Panc1 (cell line): Measurements from ENCODE around the gene MMADHC.

Experiments used
- POLR2AphosphoS5 ChIP-seq: IDR thresholded peaks from 2 replicates; pipeline ENCODE4 v1.6.1; 2012; ENCODE audit warnings: mild to moderate bottlenecking, low read depth, low read length, moderate library complexity
- SIN3A ChIP-seq: IDR thresholded peaks from 2 replicates; pipeline ENCODE4 v1.6.1; 2012; ENCODE audit warnings: low read depth, mild to moderate bottlenecking, low read length, moderate library complexity, borderline replicate concordance; ENCODE audit not compliant: insufficient read depth
- TF ChIP-seq, protein P1 (sequence below): fragments of 450-650 bp; IDR thresholded peaks from 2 replicates; pipeline ENCODE4 v1.5.1; 2017; ENCODE audit warnings: mild to moderate bottlenecking

- TF ChIP-seq POLR2AphosphoS5 (no peak), SIN3A (no peak)
- TF ChIP-seq, protein P1, sequence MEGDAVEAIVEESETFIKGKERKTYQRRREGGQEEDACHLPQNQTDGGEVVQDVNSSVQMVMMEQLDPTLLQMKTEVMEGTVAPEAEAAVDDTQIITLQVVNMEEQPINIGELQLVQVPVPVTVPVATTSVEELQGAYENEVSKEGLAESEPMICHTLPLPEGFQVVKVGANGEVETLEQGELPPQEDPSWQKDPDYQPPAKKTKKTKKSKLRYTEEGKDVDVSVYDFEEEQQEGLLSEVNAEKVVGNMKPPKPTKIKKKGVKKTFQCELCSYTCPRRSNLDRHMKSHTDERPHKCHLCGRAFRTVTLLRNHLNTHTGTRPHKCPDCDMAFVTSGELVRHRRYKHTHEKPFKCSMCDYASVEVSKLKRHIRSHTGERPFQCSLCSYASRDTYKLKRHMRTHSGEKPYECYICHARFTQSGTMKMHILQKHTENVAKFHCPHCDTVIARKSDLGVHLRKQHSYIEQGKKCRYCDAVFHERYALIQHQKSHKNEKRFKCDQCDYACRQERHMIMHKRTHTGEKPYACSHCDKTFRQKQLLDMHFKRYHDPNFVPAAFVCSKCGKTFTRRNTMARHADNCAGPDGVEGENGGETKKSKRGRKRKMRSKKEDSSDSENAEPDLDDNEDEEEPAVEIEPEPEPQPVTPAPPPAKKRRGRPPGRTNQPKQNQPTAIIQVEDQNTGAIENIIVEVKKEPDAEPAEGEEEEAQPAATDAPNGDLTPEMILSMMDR, result no peak
Measured at GRCh38 chr2:149572102-149572953, 15.2 kb downstream of the MMADHC start.
